Type B pancreatic cell (in vitro differentiated cells): ENCODE results near the gene DNLZ. TPM values are rescaled to one million over a fixed set of nuclear protein-coding genes. Genes with fewer than 3 reads are reported as not detected.
"Not testable (repeated sequence)": the region's sequence is repeated elsewhere in the genome, so short reads cannot be mapped to it uniquely, and the experiment has no call there.

ENCODE experiments used
- DNase-seq: peaks from one replicate; pipeline ENCODE4 v3.0.0; 2021; ENCODE audit warnings: mixed read lengths; ENCODE audit not compliant: unreplicated experiment; ENCODE audit errors: extremely low spot score
- H3K27ac Mint-ChIP-seq: 2 replicates; pipeline ENCODE4 v1.8.0; 2021; ENCODE audit warnings: mild to moderate bottlenecking, mixed read lengths
- H3K27me3 Mint-ChIP-seq: 2 replicates; pipeline ENCODE4 v1.8.0; 2021; ENCODE audit warnings: mixed read lengths
- H3K36me3 Mint-ChIP-seq: 2 replicates; pipeline ENCODE4 v1.8.0; 2021; ENCODE audit warnings: mixed read lengths
- H3K4me1 Mint-ChIP-seq: one replicate; pipeline ENCODE4 v1.8.0; 2021; ENCODE audit warnings: mixed read lengths; ENCODE audit not compliant: unreplicated experiment
- H3K4me3 Mint-ChIP-seq: 2 replicates; pipeline ENCODE4 v1.8.0; 2021; ENCODE audit warnings: mild to moderate bottlenecking, mixed read lengths
- H3K9me3 Mint-ChIP-seq: 2 replicates; pipeline ENCODE4 v1.8.0; 2021; ENCODE audit warnings: mixed read lengths
- total RNA-seq: library from RNA; stranded (reverse); gene quantifications from 2 replicates; pipeline ENCODE4 v1.2.1, GENCODE V29; 2021; ENCODE audit warnings: low replicate concordance
- TF ChIP-seq, protein P1 (sequence below): fragments of 200-600 bp; sonication (generic); conservative IDR thresholded peaks from 2 replicates; pipeline ENCODE4 v1.5.0; 2021; ENCODE audit warnings: antibody characterized with exemption, mild to moderate bottlenecking

Gene DNLZ
- total RNA-seq, 1 donor from 2014 or later = 14.0 TPM

DNA sequence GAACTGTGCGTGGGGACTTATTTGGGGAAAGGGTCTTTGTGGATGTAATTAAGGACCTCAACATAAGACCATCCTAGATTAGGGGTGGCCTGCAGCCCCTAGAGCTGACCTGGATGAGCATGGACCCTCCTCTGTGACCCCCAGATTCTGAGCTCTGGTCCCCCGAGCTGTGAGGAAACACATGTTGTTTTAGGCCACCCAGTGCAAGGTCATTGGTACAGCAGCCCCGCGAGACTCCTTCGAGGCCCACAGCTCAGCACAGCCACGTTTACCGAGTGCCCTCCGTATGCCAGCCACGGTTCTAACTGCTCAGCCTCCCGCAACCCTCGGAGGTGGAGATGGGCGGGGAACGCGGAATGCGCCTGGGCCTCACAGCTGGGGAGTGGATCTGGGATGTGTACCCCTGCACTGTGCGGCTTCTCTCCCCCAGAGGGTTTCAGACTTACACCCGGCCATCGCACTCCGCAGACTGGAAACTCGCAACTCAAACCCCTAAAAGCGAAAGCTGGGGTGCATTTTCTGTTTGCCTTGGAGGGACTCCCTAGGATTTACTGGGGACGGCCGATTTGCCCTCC is 40.7 kb downstream of the DNLZ start:
- Mint-ChIP-seq H3K27ac (no peak overlapping the region), H3K4me3 (no peak overlapping the region), H3K9me3 (peaks cover 4% of the 10 kb centered on the region), H3K27me3 (no peaks in the 10 kb centered on the region), H3K4me1 (peaks cover 25% of the 10 kb centered on the region), H3K36me3 (no peaks in the 10 kb centered on the region)
- TF ChIP-seq, protein P1, sequence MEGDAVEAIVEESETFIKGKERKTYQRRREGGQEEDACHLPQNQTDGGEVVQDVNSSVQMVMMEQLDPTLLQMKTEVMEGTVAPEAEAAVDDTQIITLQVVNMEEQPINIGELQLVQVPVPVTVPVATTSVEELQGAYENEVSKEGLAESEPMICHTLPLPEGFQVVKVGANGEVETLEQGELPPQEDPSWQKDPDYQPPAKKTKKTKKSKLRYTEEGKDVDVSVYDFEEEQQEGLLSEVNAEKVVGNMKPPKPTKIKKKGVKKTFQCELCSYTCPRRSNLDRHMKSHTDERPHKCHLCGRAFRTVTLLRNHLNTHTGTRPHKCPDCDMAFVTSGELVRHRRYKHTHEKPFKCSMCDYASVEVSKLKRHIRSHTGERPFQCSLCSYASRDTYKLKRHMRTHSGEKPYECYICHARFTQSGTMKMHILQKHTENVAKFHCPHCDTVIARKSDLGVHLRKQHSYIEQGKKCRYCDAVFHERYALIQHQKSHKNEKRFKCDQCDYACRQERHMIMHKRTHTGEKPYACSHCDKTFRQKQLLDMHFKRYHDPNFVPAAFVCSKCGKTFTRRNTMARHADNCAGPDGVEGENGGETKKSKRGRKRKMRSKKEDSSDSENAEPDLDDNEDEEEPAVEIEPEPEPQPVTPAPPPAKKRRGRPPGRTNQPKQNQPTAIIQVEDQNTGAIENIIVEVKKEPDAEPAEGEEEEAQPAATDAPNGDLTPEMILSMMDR = no peak
- no peak for DNase-seq

DNA sequence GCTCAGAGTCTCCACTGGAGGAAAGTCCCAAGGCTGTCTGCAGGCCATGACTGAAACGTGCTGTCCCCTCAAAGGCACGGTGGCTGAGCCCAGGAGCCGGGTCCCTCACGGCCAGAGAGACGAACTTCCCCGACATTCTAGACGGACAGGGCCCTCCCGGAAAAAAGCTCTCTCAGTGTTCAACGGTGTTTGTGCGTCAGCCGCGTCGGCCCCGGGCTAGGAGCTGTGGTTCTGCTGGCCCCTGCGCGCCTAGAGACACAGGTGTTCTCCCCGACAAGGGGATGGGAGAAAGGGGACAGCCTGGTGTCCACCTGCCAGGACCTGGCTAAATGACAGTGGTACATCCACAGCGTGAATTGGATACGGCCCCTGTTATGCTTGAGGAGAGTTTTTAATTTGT is 42.0 kb downstream of the DNLZ start:
- TF ChIP-seq, protein P1 = no peak
- H3K4me3 Mint-ChIP-seq = no peak overlapping the region
- no peaks in the 10 kb centered on the region for H3K27me3 Mint-ChIP-seq
- no peak for DNase-seq
- H3K9me3 Mint-ChIP-seq = peaks cover 4% of the 10 kb centered on the region
- no peak overlapping the region for H3K27ac Mint-ChIP-seq
- peaks cover 31% of the 10 kb centered on the region for H3K4me1 Mint-ChIP-seq
- no peaks in the 10 kb centered on the region for H3K36me3 Mint-ChIP-seq

DNA sequence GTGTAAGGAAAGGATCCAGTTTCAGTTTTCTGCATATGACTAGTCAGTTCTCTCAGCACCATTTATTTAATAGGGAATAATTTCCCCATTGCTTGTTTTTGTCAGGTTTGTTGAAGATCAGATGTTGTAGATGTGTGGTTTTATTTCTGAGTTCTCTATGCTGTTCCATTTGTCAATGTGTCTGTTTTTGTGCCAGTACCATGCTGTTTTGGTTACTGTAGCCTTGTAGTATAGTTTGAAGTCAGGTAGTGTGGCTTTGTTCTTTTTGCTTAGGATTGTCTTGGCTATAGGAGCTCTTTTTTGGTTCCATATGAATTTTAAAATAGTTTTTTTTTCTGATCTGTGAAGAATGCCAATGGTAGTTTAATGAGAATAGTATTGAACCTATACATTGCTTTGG is 42.6 kb downstream of the DNLZ start:
- not testable (repeated sequence) for H3K36me3 Mint-ChIP-seq

DNA sequence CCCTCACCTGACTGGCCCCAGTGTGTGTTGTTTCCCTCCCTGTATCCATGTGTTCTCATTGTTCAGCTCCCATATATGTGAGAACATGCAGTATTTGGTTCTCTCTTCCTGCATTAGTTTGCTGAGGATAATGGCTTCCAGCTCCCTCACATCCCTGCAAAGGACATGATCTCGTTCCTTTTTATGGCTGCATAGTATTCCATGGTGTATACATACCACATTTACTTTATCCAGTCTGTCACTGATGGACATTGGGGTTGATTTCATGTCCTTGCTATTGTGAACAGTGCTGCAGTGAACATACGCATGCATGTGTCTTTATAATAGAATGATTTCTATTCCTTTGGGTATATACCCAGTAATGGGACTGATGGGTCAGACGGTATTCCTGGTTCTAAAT is 43.6 kb downstream of the DNLZ start:
- H3K4me1 Mint-ChIP-seq = peaks cover 26% of the 10 kb centered on the region
- not testable (repeated sequence) for H3K27me3 Mint-ChIP-seq, DNase-seq, H3K9me3 Mint-ChIP-seq, H3K36me3 Mint-ChIP-seq, H3K4me3 Mint-ChIP-seq, H3K27ac Mint-ChIP-seq

More for the DNA sequence above, 42.6 kb downstream of the DNLZ start:
- H3K27ac Mint-ChIP-seq, H3K9me3 Mint-ChIP-seq, H3K4me3 Mint-ChIP-seq, H3K27me3 Mint-ChIP-seq, DNase-seq: not testable (repeated sequence)
- H3K4me1 Mint-ChIP-seq = peaks cover 31% of the 10 kb centered on the region

DNA sequence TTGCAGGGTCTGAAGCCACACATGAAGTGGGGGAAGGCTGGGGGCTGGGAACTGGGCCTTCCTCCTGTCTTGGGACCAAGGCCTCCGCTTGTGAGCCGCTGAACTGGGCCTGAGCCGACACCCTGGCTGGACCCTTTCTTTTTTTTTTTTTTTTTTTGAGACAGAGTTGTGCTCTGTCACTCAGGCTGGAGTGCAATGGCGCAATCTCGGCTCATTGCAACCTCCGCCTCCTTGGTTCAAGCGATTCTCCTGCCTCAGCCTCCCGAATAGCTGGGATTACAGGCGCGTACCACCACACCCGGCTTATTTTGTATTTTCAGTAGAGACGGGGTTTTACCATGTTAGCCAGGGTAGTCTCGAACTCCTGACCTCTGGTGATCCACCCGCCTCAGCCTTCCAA is 44.3 kb downstream of the DNLZ start:
- not testable (repeated sequence) for DNase-seq, H3K27ac Mint-ChIP-seq, H3K36me3 Mint-ChIP-seq, H3K27me3 Mint-ChIP-seq, H3K4me3 Mint-ChIP-seq
- Mint-ChIP-seq H3K4me1 (peaks cover 26% of the 10 kb centered on the region), H3K9me3 (peaks cover 15% of the 10 kb centered on the region)

DNA sequence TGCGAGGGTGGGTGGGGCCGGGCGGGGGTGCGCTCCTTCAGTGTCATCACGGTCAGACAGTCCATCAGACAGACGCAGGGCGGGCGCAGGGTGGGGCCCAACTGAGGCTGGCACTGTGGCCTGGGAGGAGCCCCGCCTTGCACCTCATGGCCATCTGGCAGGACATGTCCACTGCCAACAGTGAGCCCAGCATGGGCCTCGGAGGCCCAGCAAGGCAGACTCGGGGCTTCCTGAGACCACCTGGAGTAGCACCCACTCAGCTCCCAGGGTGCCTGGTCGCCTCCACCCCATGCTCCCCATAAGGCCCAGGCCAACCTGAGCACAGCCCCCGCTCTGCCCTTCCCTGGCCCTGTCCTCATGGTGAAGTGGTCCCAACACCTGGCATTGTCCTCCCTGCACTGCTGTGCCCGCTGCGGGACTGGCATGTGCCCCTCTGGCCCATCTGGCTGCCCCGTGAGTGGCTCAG is 44.7 kb downstream of the DNLZ start:
- no peak for DNase-seq
- Mint-ChIP-seq H3K27me3 (no peaks in the 10 kb centered on the region), H3K9me3 (peaks cover 15% of the 10 kb centered on the region), H3K4me3 (no peak overlapping the region), H3K27ac (no peak overlapping the region), H3K4me1 (peaks cover 25% of the 10 kb centered on the region), H3K36me3 (no peaks in the 10 kb centered on the region)
- TF ChIP-seq, protein P1 = no peak

DNA sequence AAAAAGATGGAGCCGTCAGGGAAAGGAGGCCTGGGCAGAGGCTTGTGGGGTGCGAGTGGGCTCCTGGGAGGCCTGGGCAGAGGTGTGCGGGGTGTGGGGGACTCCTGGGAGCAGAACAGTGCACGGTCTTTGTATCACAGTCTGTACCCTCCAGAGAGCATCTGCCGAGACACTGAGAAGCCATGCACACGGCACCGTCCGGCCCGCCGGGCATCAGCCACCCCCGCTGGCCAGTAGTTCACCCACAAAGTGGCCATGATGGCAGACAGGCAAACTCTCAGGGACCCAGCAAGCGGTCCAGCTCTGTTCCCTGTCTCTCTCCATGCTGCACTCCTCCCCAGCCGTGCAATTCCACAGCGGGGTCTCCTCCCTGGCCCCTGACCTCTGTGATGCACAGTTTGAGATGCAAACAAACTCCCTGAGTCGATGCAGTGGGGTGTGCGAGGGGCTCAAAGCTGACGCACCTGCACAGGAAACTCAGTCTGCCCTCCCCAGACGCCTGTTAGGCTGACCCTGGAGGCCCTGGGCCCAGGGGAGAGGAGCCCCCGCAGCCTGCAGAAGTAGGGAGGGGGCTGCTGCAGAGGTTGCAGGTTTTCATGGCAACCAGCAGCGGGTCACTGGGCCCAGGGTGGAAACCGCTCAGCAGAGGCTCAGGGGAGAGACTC is 45.3 kb downstream of the DNLZ start:
- H3K27ac Mint-ChIP-seq = no peak overlapping the region
- no peak overlapping the region for H3K4me3 Mint-ChIP-seq
- no peaks in the 10 kb centered on the region for H3K36me3 Mint-ChIP-seq
- H3K27me3 Mint-ChIP-seq = no peaks in the 10 kb centered on the region
- DNase-seq = no peak
- TF ChIP-seq, protein P1 = no peak
- peaks cover 15% of the 10 kb centered on the region for H3K9me3 Mint-ChIP-seq
- peaks cover 19% of the 10 kb centered on the region for H3K4me1 Mint-ChIP-seq
